ENCODE data around the gene MIB2. TPM values are rescaled to one million over a fixed set of nuclear protein-coding genes. Genes with fewer than 3 reads are reported as not detected.
"Not testable (repeated sequence)": the region's sequence is repeated elsewhere in the genome, so short reads cannot be mapped to it uniquely, and the experiment has no call there.

The MIB2 gene
- total RNA-seq, 2 experiments from 2014 or later, result 40.0 to 42.8 TPM

- Mint-ChIP-seq H3K4me3 (no peak overlapping the region), H3K4me1 (peaks cover 19% of the 10 kb centered on the region), H3K27me3 (no peaks in the 10 kb centered on the region), H3K27ac (no peak overlapping the region), H3K9me3 (no peaks in the 10 kb centered on the region), H3K36me3 (ENCODE audit: low read depth) (peaks cover 7% of the 10 kb centered on the region)
- ChIA-PET POLR2A (no interaction called here), CTCF (interaction anchor here (0.8 to 3.1 kb wide), 4 partner anchors 12 to 63 kb away, joined by 3 to 13 read pairs (median 4); no protein-coding TSS in a partner anchor)
- DNase-seq, result peak; percentile 17
Observed at GRCh38 chr1:1665815-1666251, 50.5 kb downstream of the MIB2 start.

DNA sequence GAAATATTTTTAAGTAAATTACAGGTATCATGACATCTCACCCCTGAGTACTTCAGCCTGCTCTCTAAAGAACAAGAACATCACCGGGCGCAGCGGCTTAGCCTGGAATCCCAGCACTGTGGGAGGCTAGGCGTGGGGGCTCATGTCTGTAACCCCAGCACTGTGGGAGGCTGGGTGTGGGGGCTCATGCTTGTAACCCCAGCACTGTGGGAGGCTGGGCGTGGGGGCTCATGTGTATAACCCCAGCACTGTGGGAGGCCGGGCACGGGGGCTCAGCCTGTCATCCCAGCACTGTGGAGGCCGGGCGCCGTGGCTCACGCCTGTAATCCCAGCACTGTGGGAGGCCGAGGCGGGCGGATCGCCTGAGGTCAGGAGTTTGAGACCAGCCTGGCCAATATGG is 51.2 kb downstream of the MIB2 start:
- Mint-ChIP-seq H3K4me3 (no peak overlapping the region), H3K4me1 (peaks cover 16% of the 10 kb centered on the region), H3K9me3 (no peaks in the 10 kb centered on the region), H3K27ac (no peak overlapping the region), H3K27me3 (no peaks in the 10 kb centered on the region), H3K36me3 (ENCODE audit: low read depth) (peaks cover 7% of the 10 kb centered on the region)
- POLR2A ChIA-PET, result no interaction called here
- DNase-seq, result no peak
- CTCF ChIA-PET, result interaction anchor here (0.8 to 3.1 kb wide), 4 partner anchors 11 to 62 kb away, joined by 3 to 13 read pairs (median 4); no protein-coding TSS in a partner anchor

GRCh38 chr1:1669468-1670440 is 54.5 kb downstream of the MIB2 start:
- ChIA-PET POLR2A (interaction anchor here (0.9 kb wide), 1 partner anchor 9 kb away, joined by 3 read pairs; no protein-coding TSS in a partner anchor), CTCF (interaction anchor here (1.0 kb wide), 2 partner anchors 15 to 239 kb away, joined by 3 read pairs; no protein-coding TSS in a partner anchor)
- no peaks in the 10 kb centered on the region for H3K27me3 Mint-ChIP-seq
- H3K4me1 Mint-ChIP-seq, result peaks cover 5% of the 10 kb centered on the region
- peaks cover 11% of the 10 kb centered on the region for H3K36me3 Mint-ChIP-seq (ENCODE audit: low read depth)
- no peak overlapping the region for H3K4me3 Mint-ChIP-seq
- no peaks in the 10 kb centered on the region for H3K9me3 Mint-ChIP-seq
- H3K27ac Mint-ChIP-seq, result peak overlapping the region; percentile 13
- no peak for DNase-seq

DNA sequence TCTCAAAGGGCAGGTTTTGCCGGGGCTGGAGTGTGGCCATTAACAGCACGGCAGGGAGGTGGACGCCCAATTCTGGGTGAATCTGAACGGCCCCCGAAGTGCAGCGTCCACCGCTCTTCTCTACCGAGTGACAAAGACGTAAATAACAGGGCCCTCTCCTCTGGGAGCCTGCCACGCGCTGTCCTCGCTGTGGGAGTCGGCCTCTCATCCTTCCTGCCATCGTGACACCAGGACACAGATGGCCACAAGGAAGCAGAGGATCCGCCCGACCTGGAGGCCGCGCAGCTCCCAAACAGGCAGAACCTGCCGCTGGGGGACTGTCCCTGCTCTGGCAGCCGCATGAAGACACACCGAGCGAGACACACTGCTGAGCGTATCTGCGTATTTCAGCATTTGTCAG is 55.6 kb downstream of the MIB2 start:
- H3K27me3 Mint-ChIP-seq, result no peaks in the 10 kb centered on the region
- POLR2A ChIA-PET, result no interaction called here
- CTCF ChIA-PET, result no interaction called here
- H3K4me1 Mint-ChIP-seq, result peaks cover 5% of the 10 kb centered on the region
- DNase-seq, result no peak
- H3K36me3 Mint-ChIP-seq (ENCODE audit: low read depth), result peaks cover 11% of the 10 kb centered on the region
- no peak overlapping the region for H3K27ac Mint-ChIP-seq
- H3K9me3 Mint-ChIP-seq, result no peaks in the 10 kb centered on the region
- no peak overlapping the region for H3K4me3 Mint-ChIP-seq

GRCh38 chr1:1671365-1672119 is 56.2 kb downstream of the MIB2 start:
- H3K27ac Mint-ChIP-seq, result peak overlapping the region; percentile 36
- no peak for DNase-seq
- peaks cover 5% of the 10 kb centered on the region for H3K4me1 Mint-ChIP-seq
- no peak overlapping the region for H3K4me3 Mint-ChIP-seq
- H3K36me3 Mint-ChIP-seq (ENCODE audit: low read depth), result peaks cover 10% of the 10 kb centered on the region
- H3K9me3 Mint-ChIP-seq, result no peaks in the 10 kb centered on the region
- ChIA-PET POLR2A (no interaction called here), CTCF (no interaction called here)
- H3K27me3 Mint-ChIP-seq, result no peaks in the 10 kb centered on the region

- H3K27ac Mint-ChIP-seq, result no peak overlapping the region
- H3K9me3 Mint-ChIP-seq, result no peaks in the 10 kb centered on the region
- ChIA-PET CTCF (no interaction called here), POLR2A (no interaction called here)
- no peaks in the 10 kb centered on the region for H3K27me3 Mint-ChIP-seq
- H3K4me3 Mint-ChIP-seq, result no peak overlapping the region
- H3K36me3 Mint-ChIP-seq (ENCODE audit: low read depth), result peaks cover 9% of the 10 kb centered on the region
- no peak for DNase-seq
- peaks cover 6% of the 10 kb centered on the region for H3K4me1 Mint-ChIP-seq
Observed at GRCh38 chr1:1672181-1672965, 57.1 kb downstream of the MIB2 start.

DNA sequence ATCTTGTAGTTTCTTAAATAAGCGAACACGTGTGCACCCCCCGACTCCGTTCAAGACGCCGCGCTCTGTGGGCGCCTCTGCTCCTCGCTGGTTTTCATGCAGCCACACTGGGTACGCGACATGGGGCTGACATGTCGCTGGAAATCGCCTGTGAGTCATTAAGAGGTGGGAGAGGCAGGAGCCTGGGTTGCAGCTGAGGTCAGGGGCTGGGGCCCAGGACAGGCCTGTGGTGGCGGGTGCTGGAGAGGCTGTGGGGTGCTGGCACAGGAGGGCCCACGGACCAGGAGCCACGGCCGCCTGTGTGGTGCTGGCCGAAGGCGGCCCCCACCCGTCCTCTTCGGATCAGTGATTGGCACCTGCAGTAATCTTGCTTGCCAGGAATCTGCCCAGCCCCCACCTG is 59.5 kb downstream of the MIB2 start:
- POLR2A ChIA-PET; H3K27ac Mint-ChIP-seq; H3K36me3 Mint-ChIP-seq (ENCODE audit: low read depth); H3K4me3 Mint-ChIP-seq; DNase-seq; H3K27me3 Mint-ChIP-seq; H3K9me3 Mint-ChIP-seq; CTCF ChIA-PET: not testable (repeated sequence)
- H3K4me1 Mint-ChIP-seq, result peaks cover 25% of the 10 kb centered on the region

DNA sequence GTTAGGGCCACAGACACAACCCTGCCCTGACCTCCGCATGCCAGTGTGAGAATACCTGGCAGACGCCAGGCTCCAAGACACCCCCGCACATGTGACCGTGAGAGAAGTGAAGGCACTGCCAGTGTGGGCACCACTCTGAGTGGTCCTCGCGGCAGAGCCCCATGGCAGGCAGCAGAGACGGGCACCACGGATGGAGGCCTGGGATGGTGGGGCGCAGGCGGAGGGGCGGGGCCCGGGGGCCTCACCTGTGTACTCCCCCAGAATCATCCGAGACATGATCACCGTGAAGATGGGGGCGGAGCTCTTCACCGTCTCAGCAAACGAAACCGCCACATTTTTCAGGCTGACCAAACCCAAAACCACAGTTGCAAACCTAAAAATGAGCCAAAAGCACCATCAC is 59.9 kb downstream of the MIB2 start:
- H3K4me3 Mint-ChIP-seq; DNase-seq; H3K27ac Mint-ChIP-seq; H3K9me3 Mint-ChIP-seq; H3K27me3 Mint-ChIP-seq; POLR2A ChIA-PET; H3K36me3 Mint-ChIP-seq (ENCODE audit: low read depth); CTCF ChIA-PET: not testable (repeated sequence)
- H3K4me1 Mint-ChIP-seq, result peaks cover 25% of the 10 kb centered on the region

GRCh38 chr1:1676087-1676486 is 60.8 kb downstream of the MIB2 start:
- H3K4me3 Mint-ChIP-seq; H3K27me3 Mint-ChIP-seq; H3K27ac Mint-ChIP-seq; POLR2A ChIA-PET; H3K36me3 Mint-ChIP-seq (ENCODE audit: low read depth); DNase-seq; H3K9me3 Mint-ChIP-seq; CTCF ChIA-PET: not testable (repeated sequence)
- peaks cover 25% of the 10 kb centered on the region for H3K4me1 Mint-ChIP-seq

GRCh38 chr1:1677718-1678580 is 62.6 kb downstream of the MIB2 start:
- Mint-ChIP-seq H3K27ac (peak overlapping the region; percentile 97), H3K27me3 (no peaks in the 10 kb centered on the region), H3K4me1 (peaks cover 25% of the 10 kb centered on the region), H3K36me3 (ENCODE audit: low read depth) (peaks cover 11% of the 10 kb centered on the region), H3K9me3 (no peaks in the 10 kb centered on the region), H3K4me3 (peak overlapping the region; percentile 76)
- ChIA-PET CTCF (interaction anchor here (1.1 kb wide), 1 partner anchor 12 kb away, joined by 3 read pairs; no protein-coding TSS in a partner anchor), POLR2A (no interaction called here)
- DNase-seq, result peak; percentile 61

DNA sequence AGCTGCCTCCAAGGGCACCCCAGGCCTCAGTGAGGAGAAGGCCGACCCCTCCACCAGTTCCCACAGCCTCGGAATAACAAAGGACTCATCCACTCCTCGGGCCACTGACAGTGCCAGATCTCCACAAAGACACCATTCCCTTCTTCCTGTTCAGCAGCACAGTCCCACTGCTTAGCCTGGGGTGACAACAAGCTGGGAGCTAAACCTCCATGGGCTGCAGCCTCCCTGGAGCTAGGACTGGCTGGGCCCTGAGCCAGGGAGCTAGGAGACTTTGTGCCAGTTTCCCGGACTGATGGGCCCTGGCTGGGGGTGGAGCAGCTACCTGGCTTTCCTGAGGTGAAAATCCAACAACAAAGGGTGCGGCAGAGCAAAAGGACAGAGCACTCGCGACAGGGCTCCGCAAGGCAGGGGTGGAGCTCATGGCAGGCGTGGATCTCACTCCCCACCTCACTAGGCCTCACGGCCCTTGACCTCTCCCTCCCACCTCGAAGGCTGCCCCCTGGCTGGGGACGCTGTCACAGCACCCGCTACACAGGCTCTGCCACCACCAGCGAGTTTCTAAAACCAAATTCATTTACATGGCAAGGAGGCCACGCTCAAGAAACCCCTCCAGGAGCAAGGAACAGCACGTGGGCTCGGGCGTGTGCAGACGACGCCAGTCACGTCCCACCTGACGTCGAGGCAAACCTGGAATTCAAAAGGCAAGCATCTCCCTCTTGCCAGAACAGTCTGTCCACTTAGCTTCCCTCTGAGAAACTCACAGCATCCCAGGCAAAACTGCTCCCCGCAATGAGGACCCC is 63.5 kb downstream of the MIB2 start:
- peak overlapping the region; percentile 97 for H3K27ac Mint-ChIP-seq
- H3K27me3 Mint-ChIP-seq, result no peaks in the 10 kb centered on the region
- ChIA-PET POLR2A (interaction anchor here (0.6 to 1.0 kb wide), 2 partner anchors 9 to 63 kb away, joined by 3 read pairs; no protein-coding TSS in a partner anchor), CTCF (interaction anchor here (1.1 kb wide), 1 partner anchor 13 kb away, joined by 3 read pairs; no protein-coding TSS in a partner anchor)
- H3K4me3 Mint-ChIP-seq, result peak overlapping the region; percentile 76
- no peaks in the 10 kb centered on the region for H3K9me3 Mint-ChIP-seq
- H3K36me3 Mint-ChIP-seq (ENCODE audit: low read depth), result peaks cover 11% of the 10 kb centered on the region
- peaks cover 23% of the 10 kb centered on the region for H3K4me1 Mint-ChIP-seq
- peak; percentile 37 for DNase-seq

All from activated CD4-positive, alpha-beta T cell treated with anti-CD3 and anti-CD28 coated beads, Interleukin-2, amount 10 ng/mL, durations not matched to agents 7 days and 5 days (primary cell).